Measurements from ENCODE around the gene DHH.

DHH gene

GRCh38 chr12:49046129-49046895, 48.3 kb downstream of the DHH start:
- Histone ChIP-seq H3K9me3 (ENCODE audit: control insufficient read depth, insufficient read depth, low read length) (no peaks in the 10 kb centered on the region), H3K9ac (ENCODE audit: low read depth, low read length) (no peak overlapping the region), H3K36me3 (ENCODE audit: control insufficient read depth, insufficient read depth, low read length) (peaks cover 100% of the 10 kb centered on the region)

GRCh38 chr12:49044660-49045059, 49.9 kb downstream of the DHH start:
- H3K4me3 ChIP-seq (ENCODE audit: low read depth, low read length), result no peak overlapping the region
- peaks cover 100% of the 10 kb centered on the region for H3K36me3 ChIP-seq (ENCODE audit: control insufficient read depth, insufficient read depth, low read length)
- H3K9me3 ChIP-seq (ENCODE audit: control insufficient read depth, insufficient read depth, low read length), result no peaks in the 10 kb centered on the region
- no peak overlapping the region for H3K9ac ChIP-seq (ENCODE audit: low read depth, low read length)
- H3K4me1 ChIP-seq (ENCODE audit: control insufficient read depth, insufficient read depth, low read length), result no peaks in the 10 kb centered on the region
- H3K27me3 ChIP-seq (ENCODE audit: control insufficient read depth, insufficient read depth, low read length), result no peaks in the 10 kb centered on the region
- no peak overlapping the region for H3K27ac ChIP-seq (ENCODE audit: low read depth, low read length)

More at GRCh38 chr12:49046129-49046895, 48.3 kb downstream of the DHH start:
- no peak overlapping the region for H3K4me3 ChIP-seq (ENCODE audit: low read depth, low read length)
- H3K27me3 ChIP-seq (ENCODE audit: control insufficient read depth, insufficient read depth, low read length), result no peaks in the 10 kb centered on the region
- H3K4me1 ChIP-seq (ENCODE audit: control insufficient read depth, insufficient read depth, low read length), result no peaks in the 10 kb centered on the region
- no peak overlapping the region for H3K27ac ChIP-seq (ENCODE audit: low read depth, low read length)

GRCh38 chr12:49043856-49044258, 50.7 kb downstream of the DHH start:
- Histone ChIP-seq H3K9me3 (ENCODE audit: control insufficient read depth, insufficient read depth, low read length) (no peaks in the 10 kb centered on the region), H3K27ac (ENCODE audit: low read depth, low read length) (no peak overlapping the region), H3K27me3 (ENCODE audit: control insufficient read depth, insufficient read depth, low read length) (no peaks in the 10 kb centered on the region), H3K4me1 (ENCODE audit: control insufficient read depth, insufficient read depth, low read length) (no peaks in the 10 kb centered on the region), H3K9ac (ENCODE audit: low read depth, low read length) (no peak overlapping the region), H3K36me3 (ENCODE audit: control insufficient read depth, insufficient read depth, low read length) (peaks cover 100% of the 10 kb centered on the region), H3K4me3 (ENCODE audit: low read depth, low read length) (no peak overlapping the region)

GRCh38 chr12:49043241-49043640, 51.4 kb downstream of the DHH start:
- H3K4me3 ChIP-seq (ENCODE audit: low read depth, low read length), result no peak overlapping the region
- H3K36me3 ChIP-seq (ENCODE audit: control insufficient read depth, insufficient read depth, low read length), result peaks cover 100% of the 10 kb centered on the region
- no peak overlapping the region for H3K27ac ChIP-seq (ENCODE audit: low read depth, low read length)
- no peaks in the 10 kb centered on the region for H3K4me1 ChIP-seq (ENCODE audit: control insufficient read depth, insufficient read depth, low read length)
- no peak overlapping the region for H3K9ac ChIP-seq (ENCODE audit: low read depth, low read length)
- no peaks in the 10 kb centered on the region for H3K27me3 ChIP-seq (ENCODE audit: control insufficient read depth, insufficient read depth, low read length)
- no peaks in the 10 kb centered on the region for H3K9me3 ChIP-seq (ENCODE audit: control insufficient read depth, insufficient read depth, low read length)

GRCh38 chr12:49041881-49042484, 52.6 kb downstream of the DHH start:
- no peak overlapping the region for H3K9ac ChIP-seq (ENCODE audit: low read depth, low read length)
- no peaks in the 10 kb centered on the region for H3K4me1 ChIP-seq (ENCODE audit: control insufficient read depth, insufficient read depth, low read length)
- H3K4me3 ChIP-seq (ENCODE audit: low read depth, low read length), result no peak overlapping the region
- H3K27me3 ChIP-seq (ENCODE audit: control insufficient read depth, insufficient read depth, low read length), result no peaks in the 10 kb centered on the region
- peaks cover 100% of the 10 kb centered on the region for H3K36me3 ChIP-seq (ENCODE audit: control insufficient read depth, insufficient read depth, low read length)
- H3K27ac ChIP-seq (ENCODE audit: low read depth, low read length), result no peak overlapping the region
- H3K9me3 ChIP-seq (ENCODE audit: control insufficient read depth, insufficient read depth, low read length), result no peaks in the 10 kb centered on the region

- Histone ChIP-seq H3K36me3 (ENCODE audit: control insufficient read depth, insufficient read depth, low read length) (peaks cover 99% of the 10 kb centered on the region), H3K27ac (ENCODE audit: low read depth, low read length) (no peak overlapping the region), H3K9me3 (ENCODE audit: control insufficient read depth, insufficient read depth, low read length) (no peaks in the 10 kb centered on the region), H3K9ac (ENCODE audit: low read depth, low read length) (no peak overlapping the region), H3K4me3 (ENCODE audit: low read depth, low read length) (no peak overlapping the region), H3K4me1 (ENCODE audit: control insufficient read depth, insufficient read depth, low read length) (no peaks in the 10 kb centered on the region), H3K27me3 (ENCODE audit: control insufficient read depth, insufficient read depth, low read length) (no peaks in the 10 kb centered on the region)
These were observed 53.3 kb downstream of the DHH start for GRCh38 chr12:49041036-49041880.

GRCh38 chr12:49040364-49040855, 54.2 kb downstream of the DHH start:
- H3K27ac ChIP-seq (ENCODE audit: low read depth, low read length), result no peak overlapping the region
- no peak overlapping the region for H3K9ac ChIP-seq (ENCODE audit: low read depth, low read length)
- peaks cover 96% of the 10 kb centered on the region for H3K36me3 ChIP-seq (ENCODE audit: control insufficient read depth, insufficient read depth, low read length)
- H3K4me3 ChIP-seq (ENCODE audit: low read depth, low read length), result no peak overlapping the region
- H3K27me3 ChIP-seq (ENCODE audit: control insufficient read depth, insufficient read depth, low read length), result no peaks in the 10 kb centered on the region
- no peaks in the 10 kb centered on the region for H3K9me3 ChIP-seq (ENCODE audit: control insufficient read depth, insufficient read depth, low read length)
- H3K4me1 ChIP-seq (ENCODE audit: control insufficient read depth, insufficient read depth, low read length), result no peaks in the 10 kb centered on the region

- H3K9me3 ChIP-seq (ENCODE audit: control insufficient read depth, insufficient read depth, low read length), result no peaks in the 10 kb centered on the region
- H3K27me3 ChIP-seq (ENCODE audit: control insufficient read depth, insufficient read depth, low read length), result no peaks in the 10 kb centered on the region
- H3K36me3 ChIP-seq (ENCODE audit: control insufficient read depth, insufficient read depth, low read length), result peaks cover 96% of the 10 kb centered on the region
- no peak overlapping the region for H3K27ac ChIP-seq (ENCODE audit: low read depth, low read length)
- no peaks in the 10 kb centered on the region for H3K4me1 ChIP-seq (ENCODE audit: control insufficient read depth, insufficient read depth, low read length)
- H3K9ac ChIP-seq (ENCODE audit: low read depth, low read length), result no peak overlapping the region
- H3K4me3 ChIP-seq (ENCODE audit: low read depth, low read length), result no peak overlapping the region
These were observed 54.9 kb downstream of the DHH start for GRCh38 chr12:49039421-49040363.

GRCh38 chr12:49038291-49038955, 56.2 kb downstream of the DHH start:
- Histone ChIP-seq H3K27me3 (ENCODE audit: control insufficient read depth, insufficient read depth, low read length) (no peaks in the 10 kb centered on the region), H3K9ac (ENCODE audit: low read depth, low read length) (no peak overlapping the region), H3K4me3 (ENCODE audit: low read depth, low read length) (no peak overlapping the region), H3K4me1 (ENCODE audit: control insufficient read depth, insufficient read depth, low read length) (no peaks in the 10 kb centered on the region), H3K36me3 (ENCODE audit: control insufficient read depth, insufficient read depth, low read length) (peaks cover 96% of the 10 kb centered on the region), H3K9me3 (ENCODE audit: control insufficient read depth, insufficient read depth, low read length) (no peaks in the 10 kb centered on the region), H3K27ac (ENCODE audit: low read depth, low read length) (no peak overlapping the region)

GRCh38 chr12:49037947-49038237, 56.7 kb downstream of the DHH start:
- H3K4me3 ChIP-seq (ENCODE audit: low read depth, low read length), result no peak overlapping the region
- H3K36me3 ChIP-seq (ENCODE audit: control insufficient read depth, insufficient read depth, low read length), result peaks cover 96% of the 10 kb centered on the region
- no peak overlapping the region for H3K9ac ChIP-seq (ENCODE audit: low read depth, low read length)
- H3K27ac ChIP-seq (ENCODE audit: low read depth, low read length), result no peak overlapping the region
- no peaks in the 10 kb centered on the region for H3K4me1 ChIP-seq (ENCODE audit: control insufficient read depth, insufficient read depth, low read length)
- H3K27me3 ChIP-seq (ENCODE audit: control insufficient read depth, insufficient read depth, low read length), result no peaks in the 10 kb centered on the region
- no peaks in the 10 kb centered on the region for H3K9me3 ChIP-seq (ENCODE audit: control insufficient read depth, insufficient read depth, low read length)

Data from HUES48 (cell line).